WTC11 (cell line): Measurements from ENCODE around the gene EPS8L1.

ENCODE experiments used
- ATF2 ChIP-seq: sonication (generic); formaldehyde crosslinking; IDR thresholded peaks from 2 replicates; pipeline ENCODE4 v1.8.1; 2022; ENCODE audit warnings: low read depth, missing genetic modification reagents, borderline replicate concordance
- CTCF ChIP-seq: fragments of 200-600 bp; IDR thresholded peaks from 2 replicates; pipeline ENCODE4 v1.8.0; 2022; ENCODE audit warnings: antibody characterized with exemption
- FOXJ3 ChIP-seq: sonication (generic); formaldehyde crosslinking; IDR thresholded peaks from 2 replicates; pipeline ENCODE4 v1.9.0; 2021; ENCODE audit warnings: missing genetic modification reagents, mild to moderate bottlenecking, borderline replicate concordance
- FOXK1 ChIP-seq: sonication (generic); formaldehyde crosslinking; IDR thresholded peaks from 2 replicates; pipeline ENCODE4 v1.8.0; 2022; ENCODE audit warnings: mild to moderate bottlenecking, moderate library complexity, missing genetic modification reagents
- USF1 ChIP-seq: sonication (generic); formaldehyde crosslinking; IDR thresholded peaks from 2 replicates; pipeline ENCODE4 v1.8.0; 2022; ENCODE audit warnings: mild to moderate bottlenecking, missing genetic modification reagents

- no peak for TF ChIP-seq FOXK1 (CRISPR knock-in tag)
- no peak for TF ChIP-seq USF1 (CRISPR knock-in tag)
- TF ChIP-seq CTCF: no peak
- no peak for TF ChIP-seq FOXJ3 (CRISPR knock-in tag)
- no peak for TF ChIP-seq ATF2 (CRISPR knock-in tag)
These were observed 5.1 kb upstream of the EPS8L1 start for GRCh38 chr19:55070466-55071128.
